Left ventricle myocardium inferior (tissue), 1 donor: ENCODE measurements around the gene RND1. TPM values are rescaled to one million over a fixed set of nuclear protein-coding genes. Genes with fewer than 3 reads are reported as not detected.

Source experiments
- DNase-seq: peaks from one replicate; pipeline ENCODE4 v3.0.0-alpha.2; 2020
- H3K27ac ChIP-seq: fragments of 200-600 bp; replicated peaks from 2 replicates; pipeline ENCODE4 v1.8.0; 2021
- H3K27me3 ChIP-seq: fragments of 200-600 bp; 2 replicates; pipeline ENCODE4 v1.8.0; 2021; ENCODE audit warnings: low read depth
- H3K36me3 ChIP-seq: fragments of 200-600 bp; 2 replicates; pipeline ENCODE4 v1.8.0; 2021
- H3K4me1 ChIP-seq: fragments of 200-600 bp; 2 replicates; pipeline ENCODE4 v1.8.0; 2021
- H3K4me3 ChIP-seq: fragments of 200-600 bp; 2 replicates; pipeline ENCODE4 v1.8.0; 2021; ENCODE audit warnings: mild to moderate bottlenecking, moderate library complexity
- H3K9me3 ChIP-seq: fragments of 200-600 bp; replicated peaks from 2 replicates; pipeline ENCODE4 v1.8.0; 2021
- intact Hi-C: fragments of 100-400 bp; cut with micrococcal nuclease; formaldehyde crosslinking; loops from one replicate; pipeline ENCODE4 v1.11.0; 2022
- total RNA-seq: library from RNA; stranded (reverse); fragmentation: NEBNext Ultra II Directional; extraction: Animal tissue kit (Norgen Biotek cat#: 25700); gene quantifications from one replicate; pipeline ENCODE4 v1.2.1, GENCODE V29; 2021
- TF ChIP-seq, protein P1 (sequence below): fragments of 200-600 bp; IDR thresholded peaks from 2 replicates; pipeline ENCODE4 v1.8.0; 2021; ENCODE audit warnings: antibody characterized with exemption, mild to moderate bottlenecking, borderline replicate concordance
- donor health status: DM: no; HTN: yes; CAD: no; lungs with severe emphysema.

The RND1 gene
- total RNA-seq, 1 donor from 2014 or later = 0.47 TPM

GRCh38 chr12:48811437-48812090 is 54.1 kb downstream of the RND1 start:
- DNase-seq = no peak
- intact Hi-C loops = no loop called here
- TF ChIP-seq, protein P1, sequence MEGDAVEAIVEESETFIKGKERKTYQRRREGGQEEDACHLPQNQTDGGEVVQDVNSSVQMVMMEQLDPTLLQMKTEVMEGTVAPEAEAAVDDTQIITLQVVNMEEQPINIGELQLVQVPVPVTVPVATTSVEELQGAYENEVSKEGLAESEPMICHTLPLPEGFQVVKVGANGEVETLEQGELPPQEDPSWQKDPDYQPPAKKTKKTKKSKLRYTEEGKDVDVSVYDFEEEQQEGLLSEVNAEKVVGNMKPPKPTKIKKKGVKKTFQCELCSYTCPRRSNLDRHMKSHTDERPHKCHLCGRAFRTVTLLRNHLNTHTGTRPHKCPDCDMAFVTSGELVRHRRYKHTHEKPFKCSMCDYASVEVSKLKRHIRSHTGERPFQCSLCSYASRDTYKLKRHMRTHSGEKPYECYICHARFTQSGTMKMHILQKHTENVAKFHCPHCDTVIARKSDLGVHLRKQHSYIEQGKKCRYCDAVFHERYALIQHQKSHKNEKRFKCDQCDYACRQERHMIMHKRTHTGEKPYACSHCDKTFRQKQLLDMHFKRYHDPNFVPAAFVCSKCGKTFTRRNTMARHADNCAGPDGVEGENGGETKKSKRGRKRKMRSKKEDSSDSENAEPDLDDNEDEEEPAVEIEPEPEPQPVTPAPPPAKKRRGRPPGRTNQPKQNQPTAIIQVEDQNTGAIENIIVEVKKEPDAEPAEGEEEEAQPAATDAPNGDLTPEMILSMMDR = no peak
- Histone ChIP-seq H3K27ac (no peak overlapping the region), H3K36me3 (no peaks in the 10 kb centered on the region), H3K9me3 (no peaks in the 10 kb centered on the region), H3K4me3 (no peak overlapping the region), H3K27me3 (no peaks in the 10 kb centered on the region), H3K4me1 (peaks cover 30% of the 10 kb centered on the region)

DNA sequence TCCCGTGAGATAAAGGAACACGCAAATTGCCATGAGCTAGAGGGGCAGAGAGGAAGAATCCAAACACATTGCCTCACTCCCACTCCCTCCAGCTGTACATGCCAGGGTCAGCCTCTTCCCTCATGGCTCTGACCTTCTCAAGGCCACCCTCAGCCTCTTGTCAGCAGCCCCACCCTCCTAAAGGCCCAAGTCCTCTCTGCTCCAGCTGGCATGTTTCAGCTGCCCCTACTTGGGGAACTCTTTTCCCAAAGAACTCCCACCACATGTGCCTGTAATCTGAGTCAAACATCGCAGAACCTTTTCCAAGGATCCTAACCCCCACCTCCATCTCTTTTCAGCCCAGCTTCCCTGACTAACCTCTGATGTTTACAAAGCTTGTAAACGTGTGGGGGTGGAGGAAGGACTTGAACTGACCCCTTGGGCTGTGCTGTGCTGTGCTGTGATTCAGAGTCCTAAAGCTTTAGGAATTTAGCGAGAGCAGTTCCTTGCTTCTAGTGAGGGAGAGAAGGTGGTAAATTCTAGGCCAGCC is 54.7 kb downstream of the RND1 start:
- Histone ChIP-seq H3K27ac (no peak overlapping the region), H3K36me3 (no peaks in the 10 kb centered on the region), H3K9me3 (no peaks in the 10 kb centered on the region), H3K4me1 (peaks cover 24% of the 10 kb centered on the region), H3K4me3 (no peak overlapping the region), H3K27me3 (no peaks in the 10 kb centered on the region)
- DNase-seq = no peak
- TF ChIP-seq, protein P1 = no peak
- intact Hi-C loops = no loop called here

DNA sequence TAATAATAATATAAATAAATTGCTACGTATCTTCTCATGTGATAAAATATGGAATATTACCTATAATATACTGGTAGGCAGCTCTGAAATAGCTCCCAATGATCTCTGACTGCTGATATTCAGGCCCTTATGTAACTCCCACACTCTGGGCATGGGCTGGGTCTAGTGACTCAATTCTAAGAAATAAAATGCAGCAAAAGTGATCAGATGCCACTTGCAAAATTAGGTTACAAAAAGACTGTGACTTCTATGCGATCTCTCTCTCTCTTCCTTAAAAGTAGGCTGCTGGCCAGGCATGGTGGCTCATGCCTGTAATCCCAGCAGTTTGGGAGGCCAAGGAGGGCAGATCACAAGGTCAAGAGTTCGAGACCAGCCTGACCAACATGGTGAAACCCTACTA is 57.7 kb downstream of the RND1 start:
- TF ChIP-seq, protein P1 = no peak
- no peaks in the 10 kb centered on the region for H3K27me3 ChIP-seq
- intact Hi-C loops = no loop called here
- no peaks in the 10 kb centered on the region for H3K36me3 ChIP-seq
- H3K9me3 ChIP-seq = no peaks in the 10 kb centered on the region
- no peak for DNase-seq
- H3K4me1 ChIP-seq = no peaks in the 10 kb centered on the region
- no peak overlapping the region for H3K27ac ChIP-seq
- H3K4me3 ChIP-seq = no peak overlapping the region

Other genes with a start within 250 kb of the RND1 start
- 23.1 TPM for gene KANSL2, start 183.6 kb downstream of the RND1 start, total RNA-seq
- 18.4 TPM for gene CCNT1, start 149.2 kb downstream of the RND1 start, total RNA-seq
- gene ADCY6, start 76.8 kb downstream of the RND1 start, total RNA-seq = 98.4 TPM
- 4.8 TPM for gene CACNB3, start 47.4 kb downstream of the RND1 start, total RNA-seq
- 36.6 TPM for gene DDX23, start 13.7 kb downstream of the RND1 start, total RNA-seq
- gene FKBP11, start 59.6 kb upstream of the RND1 start, total RNA-seq = 4.3 TPM
- gene ARF3, start 91.6 kb upstream of the RND1 start, total RNA-seq = 49.6 TPM
- gene WNT10B, start 105.9 kb upstream of the RND1 start, total RNA-seq = 0.44 TPM
- not detected for gene WNT1, start 112.5 kb upstream of the RND1 start, total RNA-seq
- 1.4 TPM for gene DDN, start 133.5 kb upstream of the RND1 start, total RNA-seq
- gene PRKAG1, start 152.9 kb upstream of the RND1 start, total RNA-seq = 104 TPM
- gene KMT2D, start 194.9 kb upstream of the RND1 start, total RNA-seq = 38.5 TPM
- not detected for gene RHEBL1, start 204.1 kb upstream of the RND1 start, total RNA-seq
- gene DHH, start 228.9 kb upstream of the RND1 start, total RNA-seq = 0.41 TPM
- 27.5 TPM for gene LMBR1L, start 245.0 kb upstream of the RND1 start, total RNA-seq